OCI-LY3 (cell line): ENCODE data around the gene LRP2.

Source experiments
- H2AFZ ChIP-seq: fragments of 200-600, 300-600 bp; shearing (Covaris generic); 2 replicates; pipeline ENCODE4 v1.6.0; 2014; ENCODE audit warnings: antibody characterized with exemption, low read depth, low read length
- H3K27ac ChIP-seq: fragments of 200-600, 300-600 bp; sonication (generic); 2 replicates; pipeline ENCODE4 v1.5.1; 2014; ENCODE audit warnings: mild to moderate bottlenecking, low read length, moderate library complexity, mixed read lengths
- H3K27me3 ChIP-seq: fragments of 200-600, 300-600 bp; sonication (generic); 2 replicates; pipeline ENCODE4 v1.6.1; 2014; ENCODE audit warnings: low read depth, low read length, mixed read lengths
- H3K36me3 ChIP-seq: fragments of 200-600, 300-600 bp; sonication (generic); replicated peaks from 2 replicates; pipeline ENCODE3; 2014; ENCODE audit warnings: low read depth, low read length, mixed read lengths
- H3K4me1 ChIP-seq: fragments of 300-600, 200-600 bp; sonication (generic); 2 replicates; pipeline ENCODE4 v1.6.1; 2014; ENCODE audit warnings: low read length, mixed read lengths
- H3K4me2 ChIP-seq: fragments of 200-600, 300-600 bp; sonication (generic); 2 replicates; pipeline ENCODE4 v1.6.1; 2014; ENCODE audit warnings: low read length, mixed read lengths
- H3K4me3 ChIP-seq: fragments of 300-600, 200-600 bp; sonication (generic); 2 replicates; pipeline ENCODE4 v1.5.1; 2014; ENCODE audit warnings: antibody characterized with exemption, mild to moderate bottlenecking, low read length, moderate library complexity
- H3K79me2 ChIP-seq: fragments of 300-600, 200-600 bp; shearing (Covaris generic); 2 replicates; pipeline ENCODE4 v1.6.1; 2014; ENCODE audit warnings: mild to moderate bottlenecking, low read length, mixed read lengths
- H3K9ac ChIP-seq: fragments of 300-600, 200-600 bp; shearing (Covaris generic); 2 replicates; pipeline ENCODE4 v1.6.0; 2014; ENCODE audit warnings: mild to moderate bottlenecking, low read length, moderate library complexity
- H3K9me3 ChIP-seq: fragments of 200-600, 300-600 bp; shearing (Covaris generic); 2 replicates; pipeline ENCODE4 v1.6.1; 2014; ENCODE audit warnings: low read length, mixed read lengths; ENCODE audit not compliant: insufficient read depth
- H4K20me1 ChIP-seq: fragments of 200-600, 300-600 bp; sonication (generic); 2 replicates; pipeline ENCODE4 v1.6.1; 2016; ENCODE audit warnings: low read length, mixed read lengths; ENCODE audit not compliant: insufficient read depth
- EZH2phosphoT487 ChIP-seq: fragments of 200-600 bp; shearing (Covaris generic); IDR thresholded peaks from 2 replicates; pipeline ENCODE4 v1.6.1; 2018; ENCODE audit warnings: antibody characterized with exemption, mixed run types, low read depth
- TF ChIP-seq, protein P1 (sequence below): fragments of 200-600, 300-600 bp; sonication (generic); IDR thresholded peaks from 2 replicates; pipeline ENCODE4 v1.5.1; 2014; ENCODE audit warnings: antibody characterized with exemption, low read length, low read depth

The LRP2 gene

DNA sequence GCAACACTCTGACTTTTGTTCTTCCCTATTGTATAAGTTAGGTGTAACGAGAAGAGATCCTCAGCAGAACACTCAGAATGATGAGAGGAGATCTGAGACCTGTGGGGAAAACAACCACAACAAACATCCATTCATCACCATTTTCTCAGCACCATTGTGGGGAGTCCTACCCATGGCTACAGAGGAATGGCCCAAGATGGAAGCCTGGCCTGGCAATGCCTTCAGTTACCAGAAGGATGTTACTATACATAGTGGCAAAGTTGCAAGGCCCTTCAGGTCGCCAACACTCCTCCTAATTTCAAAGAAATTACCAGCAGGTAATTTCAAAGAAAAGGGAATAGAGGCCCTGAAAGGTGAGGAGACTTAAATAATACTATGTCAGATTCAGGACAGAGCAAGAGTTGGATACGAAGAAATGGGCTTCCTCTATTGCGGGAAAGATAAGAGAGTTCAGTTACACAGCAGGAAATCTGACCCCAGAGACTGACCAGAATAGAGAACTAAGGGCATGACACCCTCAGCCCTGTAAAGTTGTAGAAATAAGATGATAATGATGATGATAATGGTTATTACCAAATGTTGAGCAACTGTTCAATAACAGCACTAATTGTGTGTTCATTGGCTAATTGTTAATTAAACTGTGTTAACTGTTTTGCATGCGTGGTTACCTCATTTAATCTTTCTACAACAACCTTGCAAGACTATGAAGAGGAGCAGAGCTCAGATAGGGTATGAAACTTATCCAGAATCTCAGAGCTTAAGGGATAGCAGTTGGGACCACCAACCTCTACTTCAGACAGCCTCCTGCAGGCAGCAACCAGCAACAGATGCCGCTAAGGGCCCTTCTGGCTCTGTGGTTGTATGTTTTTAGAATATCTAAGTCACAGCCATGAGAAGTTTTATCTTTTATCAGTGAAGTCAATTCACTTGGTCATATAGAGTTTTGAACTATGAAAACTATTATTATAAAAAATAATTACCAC, 255.5 kb downstream of the LRP2 start:
- H3K27ac ChIP-seq = no peak overlapping the region
- no peaks in the 10 kb centered on the region for H3K9me3 ChIP-seq
- no peak overlapping the region for H2AFZ ChIP-seq
- no peaks in the 10 kb centered on the region for H3K79me2 ChIP-seq
- no peaks in the 10 kb centered on the region for H3K36me3 ChIP-seq
- H3K4me3 ChIP-seq = no peak overlapping the region
- no peak overlapping the region for H3K9ac ChIP-seq
- no peaks in the 10 kb centered on the region for H4K20me1 ChIP-seq
- no peak for TF ChIP-seq EZH2phosphoT487
- TF ChIP-seq, protein P1, sequence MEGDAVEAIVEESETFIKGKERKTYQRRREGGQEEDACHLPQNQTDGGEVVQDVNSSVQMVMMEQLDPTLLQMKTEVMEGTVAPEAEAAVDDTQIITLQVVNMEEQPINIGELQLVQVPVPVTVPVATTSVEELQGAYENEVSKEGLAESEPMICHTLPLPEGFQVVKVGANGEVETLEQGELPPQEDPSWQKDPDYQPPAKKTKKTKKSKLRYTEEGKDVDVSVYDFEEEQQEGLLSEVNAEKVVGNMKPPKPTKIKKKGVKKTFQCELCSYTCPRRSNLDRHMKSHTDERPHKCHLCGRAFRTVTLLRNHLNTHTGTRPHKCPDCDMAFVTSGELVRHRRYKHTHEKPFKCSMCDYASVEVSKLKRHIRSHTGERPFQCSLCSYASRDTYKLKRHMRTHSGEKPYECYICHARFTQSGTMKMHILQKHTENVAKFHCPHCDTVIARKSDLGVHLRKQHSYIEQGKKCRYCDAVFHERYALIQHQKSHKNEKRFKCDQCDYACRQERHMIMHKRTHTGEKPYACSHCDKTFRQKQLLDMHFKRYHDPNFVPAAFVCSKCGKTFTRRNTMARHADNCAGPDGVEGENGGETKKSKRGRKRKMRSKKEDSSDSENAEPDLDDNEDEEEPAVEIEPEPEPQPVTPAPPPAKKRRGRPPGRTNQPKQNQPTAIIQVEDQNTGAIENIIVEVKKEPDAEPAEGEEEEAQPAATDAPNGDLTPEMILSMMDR = peak; percentile 9; the same call in 1 of the 2 replicates
- no peak overlapping the region for H3K4me2 ChIP-seq
- H3K4me1 ChIP-seq = peaks cover 32% of the 10 kb centered on the region
- H3K27me3 ChIP-seq = no peaks in the 10 kb centered on the region

DNA sequence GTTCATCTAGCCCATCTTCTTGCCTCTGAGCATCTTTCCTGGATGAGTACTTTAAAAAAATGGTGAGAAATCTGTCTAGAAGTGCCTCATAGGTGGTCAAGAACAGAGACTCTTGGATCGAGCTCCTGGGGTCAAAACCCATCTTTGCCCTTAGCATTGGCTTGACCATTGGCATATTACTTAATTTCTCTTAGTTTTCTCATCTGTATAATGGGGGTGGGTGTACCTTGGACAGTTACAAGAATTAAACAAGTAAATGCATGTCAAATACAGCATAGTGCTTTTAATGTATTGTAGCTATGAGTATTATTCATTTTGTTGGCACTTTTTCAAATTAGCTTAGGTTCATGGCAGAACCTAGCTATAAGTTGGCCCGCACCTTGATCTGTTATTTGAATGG, 256.2 kb downstream of the LRP2 start:
- H3K9me3 ChIP-seq = no peaks in the 10 kb centered on the region
- no peak overlapping the region for H3K4me2 ChIP-seq
- no peak for TF ChIP-seq EZH2phosphoT487
- TF ChIP-seq, protein P1 = no peak
- H3K27me3 ChIP-seq = no peaks in the 10 kb centered on the region
- no peak overlapping the region for H3K4me3 ChIP-seq
- H3K36me3 ChIP-seq = no peaks in the 10 kb centered on the region
- no peak overlapping the region for H3K27ac ChIP-seq
- no peaks in the 10 kb centered on the region for H4K20me1 ChIP-seq
- H3K79me2 ChIP-seq = no peaks in the 10 kb centered on the region
- H3K4me1 ChIP-seq = peaks cover 34% of the 10 kb centered on the region
- no peak overlapping the region for H3K9ac ChIP-seq
- no peak overlapping the region for H2AFZ ChIP-seq

GRCh38 chr2:169105476-169105875, 256.9 kb downstream of the LRP2 start:
- Histone ChIP-seq H3K79me2 (no peaks in the 10 kb centered on the region), H3K27me3 (no peaks in the 10 kb centered on the region), H3K4me3 (no peak overlapping the region), H3K27ac (no peak overlapping the region), H4K20me1 (no peaks in the 10 kb centered on the region), H3K36me3 (no peaks in the 10 kb centered on the region), H3K9ac (no peak overlapping the region), H3K9me3 (no peaks in the 10 kb centered on the region), H3K4me2 (no peak overlapping the region), H2AFZ (no peak overlapping the region), H3K4me1 (peaks cover 41% of the 10 kb centered on the region)
- no peak for TF ChIP-seq EZH2phosphoT487
- TF ChIP-seq, protein P1 = no peak

DNA sequence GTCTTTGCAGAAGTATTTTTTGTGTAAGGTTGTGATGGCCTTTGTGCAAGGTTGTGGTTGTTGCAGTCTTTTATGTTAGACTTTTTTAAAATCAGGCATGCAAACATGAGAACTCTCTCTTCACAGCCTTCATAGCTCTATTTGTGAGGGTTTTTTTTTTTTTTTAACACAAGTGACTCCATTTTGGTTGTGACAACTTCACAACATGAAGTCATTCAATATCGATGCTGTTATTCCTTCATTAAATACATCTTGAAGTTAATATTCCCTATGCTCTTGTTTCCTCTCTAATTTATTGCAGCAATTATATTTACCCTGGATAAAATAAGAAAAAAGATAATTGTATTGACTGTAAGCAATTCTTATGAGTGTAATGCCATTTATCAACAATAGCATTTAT, 257.5 kb downstream of the LRP2 start:
- TF ChIP-seq, protein P1 = no peak
- no peak for TF ChIP-seq EZH2phosphoT487

More for the DNA sequence above, 257.5 kb downstream of the LRP2 start:
- peaks cover 42% of the 10 kb centered on the region for H3K4me1 ChIP-seq
- H3K9ac ChIP-seq = no peak overlapping the region
- H3K4me3 ChIP-seq = no peak overlapping the region
- no peak overlapping the region for H2AFZ ChIP-seq
- no peaks in the 10 kb centered on the region for H3K36me3 ChIP-seq
- no peaks in the 10 kb centered on the region for H4K20me1 ChIP-seq
- H3K4me2 ChIP-seq = no peak overlapping the region
- no peak overlapping the region for H3K27ac ChIP-seq
- no peaks in the 10 kb centered on the region for H3K9me3 ChIP-seq
- no peaks in the 10 kb centered on the region for H3K79me2 ChIP-seq
- no peaks in the 10 kb centered on the region for H3K27me3 ChIP-seq
